HTERT RPE-1 (cell line): ENCODE data around the gene ZGPAT.

Source experiments
- in situ Hi-C: fragments of 300-500 bp; cut with MboI; formaldehyde crosslinking; loops from 4 replicates; pipeline ENCODE4 v1.14.3; 2020; ENCODE audit warnings: low sequenced_read_pairs

The ZGPAT gene

GRCh38 chr20:63678667-63679465, 29.0 kb upstream of the ZGPAT start:
- in situ Hi-C loops: no loop called here

GRCh38 chr20:63679799-63680305, 28.0 kb upstream of the ZGPAT start:
- in situ Hi-C loops: no loop called here

- in situ Hi-C loops: no loop called here
Observed at GRCh38 chr20:63680427-63680826, 27.4 kb upstream of the ZGPAT start.

- in situ Hi-C loops: no loop called here
Observed at GRCh38 chr20:63680857-63681608, 26.8 kb upstream of the ZGPAT start.

- in situ Hi-C loops: no loop called here
Observed at GRCh38 chr20:63681609-63682142, 26.2 kb upstream of the ZGPAT start.

GRCh38 chr20:63682384-63683139, 25.3 kb upstream of the ZGPAT start:
- in situ Hi-C loops: no loop called here

- in situ Hi-C loops: no loop called here
Observed at GRCh38 chr20:63685269-63686026, 22.4 kb upstream of the ZGPAT start.

- in situ Hi-C loops: no loop called here
Observed at GRCh38 chr20:63686094-63686491, 21.7 kb upstream of the ZGPAT start.

GRCh38 chr20:63686492-63687321, 21.1 kb upstream of the ZGPAT start:
- in situ Hi-C loops: no loop called here

GRCh38 chr20:63687419-63688178, 20.2 kb upstream of the ZGPAT start:
- in situ Hi-C loops: no loop called here

- in situ Hi-C loops: no loop called here
Observed at GRCh38 chr20:63688228-63689045, 19.4 kb upstream of the ZGPAT start.

- in situ Hi-C loops: no loop called here
Observed at GRCh38 chr20:63689046-63690002, 18.5 kb upstream of the ZGPAT start.

GRCh38 chr20:63690003-63690897, 17.6 kb upstream of the ZGPAT start:
- in situ Hi-C loops: no loop called here

GRCh38 chr20:63690898-63691710, 16.7 kb upstream of the ZGPAT start:
- in situ Hi-C loops: no loop called here
